GM18519 (cell line): ENCODE results near the gene BCLAF1.
A peak's percentile ranks its signal among the peaks of the same experiment; 100 is the strongest.

Experiments
- ATAC-seq: cut with Tn5 transposase; IDR thresholded peaks from one replicate; pipeline ENCODE4 v1.9.1; 2021; ENCODE audit warnings: mild to moderate bottlenecking, moderate library complexity; ENCODE audit not compliant: unreplicated experiment, low FRiP score

BCLAF1 gene, protein sequence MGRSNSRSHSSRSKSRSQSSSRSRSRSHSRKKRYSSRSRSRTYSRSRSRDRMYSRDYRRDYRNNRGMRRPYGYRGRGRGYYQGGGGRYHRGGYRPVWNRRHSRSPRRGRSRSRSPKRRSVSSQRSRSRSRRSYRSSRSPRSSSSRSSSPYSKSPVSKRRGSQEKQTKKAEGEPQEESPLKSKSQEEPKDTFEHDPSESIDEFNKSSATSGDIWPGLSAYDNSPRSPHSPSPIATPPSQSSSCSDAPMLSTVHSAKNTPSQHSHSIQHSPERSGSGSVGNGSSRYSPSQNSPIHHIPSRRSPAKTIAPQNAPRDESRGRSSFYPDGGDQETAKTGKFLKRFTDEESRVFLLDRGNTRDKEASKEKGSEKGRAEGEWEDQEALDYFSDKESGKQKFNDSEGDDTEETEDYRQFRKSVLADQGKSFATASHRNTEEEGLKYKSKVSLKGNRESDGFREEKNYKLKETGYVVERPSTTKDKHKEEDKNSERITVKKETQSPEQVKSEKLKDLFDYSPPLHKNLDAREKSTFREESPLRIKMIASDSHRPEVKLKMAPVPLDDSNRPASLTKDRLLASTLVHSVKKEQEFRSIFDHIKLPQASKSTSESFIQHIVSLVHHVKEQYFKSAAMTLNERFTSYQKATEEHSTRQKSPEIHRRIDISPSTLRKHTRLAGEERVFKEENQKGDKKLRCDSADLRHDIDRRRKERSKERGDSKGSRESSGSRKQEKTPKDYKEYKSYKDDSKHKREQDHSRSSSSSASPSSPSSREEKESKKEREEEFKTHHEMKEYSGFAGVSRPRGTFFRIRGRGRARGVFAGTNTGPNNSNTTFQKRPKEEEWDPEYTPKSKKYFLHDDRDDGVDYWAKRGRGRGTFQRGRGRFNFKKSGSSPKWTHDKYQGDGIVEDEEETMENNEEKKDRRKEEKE

DNA sequence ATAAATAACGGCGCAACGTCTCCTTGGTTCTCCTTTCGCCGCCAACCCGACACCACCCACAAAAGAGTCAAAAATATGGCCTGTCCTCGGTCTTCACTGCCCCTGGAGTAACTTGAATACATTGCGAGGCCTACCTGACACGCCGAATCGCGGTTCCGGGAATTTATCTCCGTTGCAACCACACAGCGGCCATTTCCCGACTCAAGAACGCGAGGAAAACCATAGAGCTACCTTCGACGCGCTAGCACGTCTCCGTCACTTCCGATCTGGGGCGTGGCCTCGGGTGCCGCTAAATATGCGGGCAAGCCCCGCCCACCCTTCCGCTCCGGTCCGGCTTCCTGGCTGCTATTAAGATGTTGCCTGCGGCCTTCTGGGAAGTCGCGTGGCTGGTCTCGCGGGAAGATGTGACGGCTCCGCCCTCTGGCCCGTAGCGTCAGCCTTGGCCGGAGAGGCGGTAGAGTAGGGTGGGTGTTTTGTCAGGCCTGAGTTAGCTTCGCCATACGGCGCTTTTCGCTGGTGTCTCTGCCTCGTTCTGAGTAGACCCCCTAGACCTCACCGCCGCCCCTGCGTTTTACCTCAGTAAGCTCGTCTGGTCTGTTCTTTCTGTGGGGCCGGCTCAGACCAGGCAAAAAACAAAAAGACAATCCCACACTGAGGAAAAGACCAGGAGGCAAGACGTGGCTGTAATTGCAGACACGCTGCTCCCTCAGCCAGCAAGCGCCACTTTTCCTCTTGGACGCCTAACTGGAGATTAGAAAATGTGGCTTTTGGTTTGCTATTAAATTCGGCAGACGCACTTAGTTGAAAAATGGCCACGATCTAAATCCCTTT lies at the start of gene BCLAF1:
BCLAF1 (minus strand) TSS at position 268 of the 831 bp plus-strand sequence. CDS start 9,980 bp downstream, outside the sequence.
- peak; percentile 89 for ATAC-seq

- no peak for ATAC-seq
These were observed 48.8 kb upstream of the BCLAF1 start for GRCh38 chr6:136338486-136338885.

DNA sequence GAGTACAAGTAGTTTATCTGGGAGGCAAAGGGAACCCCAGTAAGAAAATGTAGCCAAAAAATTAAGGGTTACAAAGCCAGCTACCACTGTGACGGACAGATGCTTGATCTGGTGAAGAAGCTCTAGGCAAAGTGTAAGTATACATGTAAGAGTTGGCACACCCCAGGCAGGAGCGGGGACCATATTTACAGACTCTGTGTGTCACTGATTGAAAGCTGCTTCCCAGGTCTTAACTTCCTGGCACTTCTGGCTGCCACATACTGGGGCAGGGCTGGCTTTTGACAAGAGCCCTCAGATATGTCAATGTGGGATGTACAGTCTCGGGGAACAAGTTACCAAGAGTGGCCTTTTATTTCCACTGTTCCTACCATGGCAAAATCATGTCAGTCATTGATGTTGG lies 48.0 kb upstream of the BCLAF1 start:
- ATAC-seq: no peak

DNA sequence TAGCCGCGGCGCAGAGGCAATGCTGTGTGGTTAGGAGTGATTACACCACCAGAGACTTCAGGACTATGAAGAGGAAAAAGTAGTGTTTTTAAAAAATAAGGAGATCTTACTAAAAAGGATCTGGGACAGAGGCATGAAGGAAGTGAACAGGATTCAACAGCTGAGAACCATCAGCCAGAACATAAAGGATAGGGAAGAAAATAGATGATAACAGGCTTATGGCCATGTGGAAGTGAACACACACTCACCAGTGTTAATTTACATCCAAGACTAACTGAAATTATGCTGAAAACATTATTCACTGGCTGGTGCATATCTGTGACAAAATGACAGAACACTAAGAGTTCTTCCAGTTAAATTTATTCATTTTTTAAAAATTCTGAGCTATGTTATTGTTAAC lies 47.5 kb upstream of the BCLAF1 start:
- ATAC-seq: no peak

DNA sequence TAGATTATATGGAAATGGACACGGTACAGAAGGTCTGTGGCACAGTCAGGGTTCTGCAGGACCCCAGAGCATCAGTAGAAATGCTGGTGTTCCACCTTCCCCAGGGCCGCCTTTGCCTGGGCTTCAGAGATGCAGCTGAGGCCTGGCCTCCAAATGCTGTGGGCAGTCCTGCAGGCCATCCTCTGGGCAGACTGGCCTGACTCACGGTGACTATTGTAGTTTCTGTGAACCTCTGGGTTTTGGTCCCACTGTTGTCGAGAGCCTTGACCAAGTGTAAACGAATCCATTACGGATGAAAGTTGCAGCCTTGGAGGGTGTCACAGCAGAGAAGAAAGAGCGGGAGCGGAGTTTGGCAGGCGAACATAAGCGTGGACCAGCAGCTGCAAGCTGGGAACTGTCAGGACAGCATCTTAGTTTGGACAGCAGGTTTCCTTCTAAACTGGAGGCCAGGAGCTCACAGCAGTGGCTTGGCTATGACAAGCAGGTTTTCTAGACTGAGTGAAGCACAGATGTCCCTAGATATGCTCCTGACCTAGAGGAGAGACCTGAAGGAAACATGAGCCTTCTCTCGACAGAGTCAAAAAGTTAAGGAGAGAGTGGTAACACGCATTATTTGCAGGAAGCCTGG lies 46.2 kb upstream of the BCLAF1 start:
- ATAC-seq: no peak

DNA sequence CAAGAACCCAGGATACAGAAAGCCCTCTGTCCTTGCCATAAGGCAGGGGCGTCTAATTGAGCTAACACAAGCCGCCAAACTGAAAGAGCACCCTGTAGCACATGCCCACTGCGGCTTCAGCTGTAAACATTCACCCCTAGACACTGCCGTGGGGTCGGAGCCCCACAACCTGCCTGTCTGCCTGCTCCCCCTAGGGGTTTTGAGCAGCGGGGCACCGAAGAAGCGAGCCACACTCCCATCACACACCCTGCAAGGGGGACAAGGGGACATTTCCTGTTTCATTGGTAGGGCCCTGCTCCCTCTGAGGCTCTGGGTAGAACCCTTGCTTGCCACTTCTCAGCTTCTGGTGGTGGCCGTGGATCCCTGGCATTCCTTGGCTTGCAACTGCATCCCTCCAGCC lies 45.2 kb upstream of the BCLAF1 start:
- no peak for ATAC-seq

DNA sequence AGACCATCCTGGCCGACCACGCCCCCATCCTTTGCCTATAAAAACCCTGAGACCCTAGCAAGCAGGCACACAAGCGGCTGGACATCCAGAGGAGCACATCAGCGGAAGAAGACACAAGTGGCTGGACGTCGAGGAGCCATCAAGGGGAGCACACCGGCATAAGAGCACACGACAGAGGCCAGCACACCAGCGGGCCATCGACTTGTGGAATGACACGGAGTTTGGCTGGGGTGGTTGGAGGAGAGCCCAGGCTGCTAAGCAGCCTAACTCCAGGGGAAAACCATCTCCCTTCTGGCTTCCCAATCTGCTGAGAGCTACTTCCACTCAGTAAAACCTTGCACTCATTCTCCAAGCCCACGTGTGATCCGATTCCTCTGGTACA lies 44.8 kb upstream of the BCLAF1 start:
- no peak for ATAC-seq

DNA sequence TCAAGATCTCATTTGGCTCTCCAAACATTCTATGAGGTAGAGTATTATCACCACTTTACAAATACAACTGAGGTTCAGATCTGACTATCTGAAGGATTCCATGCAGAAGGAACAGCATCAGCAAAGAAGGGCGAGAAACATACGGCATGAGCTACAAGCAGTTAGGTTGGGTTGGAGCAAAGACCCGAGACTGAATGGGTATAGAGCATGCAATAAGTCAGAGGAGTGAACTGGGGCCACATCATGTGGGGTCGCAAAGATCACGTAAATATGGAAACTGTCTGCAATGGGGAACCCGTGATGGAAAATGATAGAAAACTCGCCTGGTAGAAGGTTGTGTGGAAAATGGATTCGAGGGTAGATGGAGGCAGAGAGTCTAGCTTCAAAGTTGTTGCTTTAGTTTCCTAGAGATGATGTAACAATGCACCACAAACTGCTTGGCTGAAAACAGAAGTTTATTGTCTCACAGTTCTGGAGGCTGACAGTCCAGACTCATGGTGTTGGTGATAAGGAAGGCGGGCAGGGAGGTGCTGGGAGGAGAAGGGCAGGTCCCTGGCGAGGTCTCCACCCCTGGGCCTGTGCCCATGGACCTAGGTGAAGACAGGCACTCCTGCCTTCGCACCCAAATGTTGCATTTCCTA lies 44.3 kb upstream of the BCLAF1 start:
- no peak for ATAC-seq

DNA sequence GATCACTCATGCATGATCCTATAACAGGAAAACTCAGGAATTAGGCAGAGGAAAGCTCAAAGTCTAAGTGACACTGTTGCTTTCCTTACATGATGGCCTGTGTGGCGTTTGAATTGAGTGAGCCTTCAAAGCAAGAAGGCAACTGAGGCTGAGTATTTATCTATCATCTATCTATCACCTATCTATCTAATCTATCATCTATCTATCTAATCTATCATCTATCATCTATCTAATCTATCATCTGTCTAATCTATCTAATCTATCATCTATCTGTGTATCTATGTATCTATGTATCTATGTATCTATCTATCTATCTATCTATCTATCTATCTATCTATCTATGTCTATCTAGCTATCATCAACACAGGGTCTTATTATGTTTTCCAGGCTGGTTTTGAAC lies 41.8 kb upstream of the BCLAF1 start:
- no peak for ATAC-seq

GRCh38 chr6:136330634-136331033 lies 41.0 kb upstream of the BCLAF1 start:
- ATAC-seq: no peak

DNA sequence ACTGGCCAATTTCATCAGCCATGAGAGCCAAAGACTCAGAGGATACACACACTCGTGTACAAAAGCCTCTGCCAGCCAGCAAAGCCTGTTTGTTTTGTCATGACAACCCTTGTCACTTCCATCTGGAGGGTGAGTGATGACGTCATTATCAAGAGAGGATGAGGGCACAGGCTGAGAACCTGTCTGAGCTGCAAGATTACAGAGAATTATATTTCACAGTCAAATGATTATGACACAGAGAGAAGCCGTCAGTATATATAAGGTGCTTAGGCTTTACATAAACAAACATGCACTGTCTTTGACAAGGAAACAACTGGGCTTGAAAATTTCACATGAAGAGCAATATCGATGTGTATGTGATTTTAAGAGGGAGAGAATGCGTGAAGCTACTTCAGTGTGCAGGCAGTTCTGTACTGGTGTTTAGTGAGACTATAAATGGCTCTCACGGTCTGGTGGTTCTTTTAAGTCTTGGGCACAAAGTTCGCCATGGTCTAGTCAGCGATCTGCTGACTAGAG lies 36.5 kb upstream of the BCLAF1 start:
- ATAC-seq: no peak

- ATAC-seq: no peak
These were observed 35.2 kb upstream of the BCLAF1 start for GRCh38 chr6:136324686-136325380.

DNA sequence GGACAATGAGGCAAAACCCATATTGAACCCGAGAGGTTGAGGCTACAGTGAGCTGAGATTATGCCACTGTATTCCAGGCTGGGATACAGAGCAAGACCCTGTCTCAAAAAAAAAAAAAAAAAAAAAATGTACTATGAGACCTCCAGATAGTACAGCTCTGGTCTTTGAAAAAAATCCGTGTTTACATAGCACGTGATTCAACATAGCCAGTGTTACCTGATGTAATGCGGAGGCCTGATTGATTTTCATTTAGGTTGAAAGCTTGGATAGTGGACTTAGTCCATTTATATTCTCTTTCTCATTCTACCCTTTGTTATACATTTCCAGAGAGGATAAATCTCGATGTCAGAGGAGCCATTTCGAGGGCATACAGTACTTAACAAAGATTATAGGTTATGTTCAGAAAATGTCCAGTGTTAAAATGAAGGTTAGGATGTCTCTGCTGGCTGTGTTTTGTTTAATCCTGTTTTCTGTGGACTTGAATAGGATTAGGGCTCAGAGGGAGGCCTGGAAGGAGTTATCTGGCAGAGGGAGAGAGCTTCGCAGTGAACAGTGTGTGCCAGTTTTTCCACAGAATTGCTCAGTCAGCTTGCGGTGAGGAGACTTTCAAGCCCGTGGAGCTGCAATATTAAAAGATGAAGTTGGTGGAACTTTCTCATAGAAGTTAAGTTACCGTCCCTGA lies 33.9 kb upstream of the BCLAF1 start:
- ATAC-seq: no peak

DNA sequence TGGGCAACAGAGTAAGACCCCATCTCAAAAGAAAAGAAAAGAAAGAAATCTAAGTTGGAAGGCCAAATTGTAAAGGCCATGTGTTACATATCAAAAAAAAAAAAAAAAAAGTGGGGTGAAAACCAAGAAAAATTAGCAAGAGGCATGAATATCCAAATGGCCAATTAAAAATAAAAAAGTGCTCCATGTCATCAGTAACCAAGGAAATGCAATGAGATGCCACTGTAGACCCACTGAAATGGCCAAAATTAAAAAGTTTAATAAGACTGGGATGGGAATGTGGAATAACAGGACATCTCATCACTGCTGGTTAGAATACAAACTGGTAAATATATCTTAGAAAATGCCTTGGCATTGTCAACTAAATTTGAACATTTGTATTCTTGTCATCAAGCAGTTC lies 30.1 kb upstream of the BCLAF1 start:
- ATAC-seq: no peak

- no peak for ATAC-seq
These were observed 29.0 kb upstream of the BCLAF1 start for GRCh38 chr6:136318676-136319075.

DNA sequence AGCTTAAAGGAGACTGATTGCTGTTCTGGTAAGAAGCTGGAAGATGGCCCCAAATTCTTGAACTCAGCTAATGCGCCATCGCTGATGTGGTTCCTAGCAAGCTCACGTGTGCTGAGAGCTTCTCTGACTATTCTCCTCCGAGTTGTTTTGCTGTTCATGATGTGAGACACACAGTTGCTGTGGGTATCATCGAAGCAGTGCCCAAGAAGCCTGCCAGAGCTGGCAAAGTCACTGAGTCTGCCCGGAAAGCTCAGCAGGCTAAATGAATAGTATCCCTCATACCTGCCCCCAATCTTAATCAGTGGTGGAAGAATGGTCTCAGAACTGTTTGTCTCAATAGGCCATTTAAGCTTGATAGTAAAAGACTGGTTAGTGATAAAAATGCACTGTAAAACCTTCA lies 28.3 kb upstream of the BCLAF1 start:
- ATAC-seq: no peak

GRCh38 chr6:136317021-136317694 lies 27.5 kb upstream of the BCLAF1 start:
- peak; percentile 53 for ATAC-seq

GRCh38 chr6:136315594-136315993 lies 25.9 kb upstream of the BCLAF1 start:
- ATAC-seq: no peak
